M059J (cell line): ENCODE measurements around the gene STXBP6. TPM values are rescaled to one million over a fixed set of nuclear protein-coding genes. Genes with fewer than 3 reads are reported as not detected.

ENCODE experiments used
- DNase-seq: peaks from one replicate; pipeline ENCODE4 v3.0.0-alpha.2; 2012; ENCODE audit warnings: low read depth
- total RNA-seq: library from RNA; depleted of rRNA; stranded (reverse); fragments of >200 nt; shearing (Covaris generic); gene quantifications from 2 replicates; pipeline ENCODE4 v1.2.3, GENCODE V29; 2014

Gene STXBP6
- total RNA-seq, 1 experiment from 2014 or later, result not detected

GRCh38 chr14:25052385-25052784 is 2.4 kb upstream of the STXBP6 start:
- no peak for DNase-seq

- DNase-seq, result peak; percentile 41
These were observed 563 bp upstream of the STXBP6 start for GRCh38 chr14:25050269-25051150.

- no peak for DNase-seq
These were observed 817 bp downstream of the STXBP6 start for GRCh38 chr14:25049093-25049567.

- peak; percentile 24 for DNase-seq
These were observed 1.6 kb downstream of the STXBP6 start for GRCh38 chr14:25048170-25049016.

GRCh38 chr14:25046301-25046943 is 3.5 kb downstream of the STXBP6 start:
- DNase-seq, result no peak

- no peak for DNase-seq
These were observed 5.7 kb downstream of the STXBP6 start for GRCh38 chr14:25044106-25044698.

- peak; percentile 3 for DNase-seq
These were observed 7.3 kb downstream of the STXBP6 start for GRCh38 chr14:25042362-25043299.

- DNase-seq, result peak; percentile 1
These were observed 8.0 kb downstream of the STXBP6 start for GRCh38 chr14:25041898-25042297.

GRCh38 chr14:25041484-25041883 is 8.5 kb downstream of the STXBP6 start:
- DNase-seq, result no peak

- DNase-seq, result no peak
These were observed 10.0 kb downstream of the STXBP6 start for GRCh38 chr14:25039933-25040332.

GRCh38 chr14:25038044-25038668 is 11.8 kb downstream of the STXBP6 start:
- DNase-seq, result no peak

- DNase-seq, result no peak
These were observed 12.9 kb downstream of the STXBP6 start for GRCh38 chr14:25037032-25037431.

- no peak for DNase-seq
These were observed 14.9 kb downstream of the STXBP6 start for GRCh38 chr14:25034803-25035681.

- DNase-seq, result no peak
These were observed 16.6 kb downstream of the STXBP6 start for GRCh38 chr14:25033358-25033757.

GRCh38 chr14:25032092-25032784 is 17.7 kb downstream of the STXBP6 start:
- no peak for DNase-seq

- no peak for DNase-seq
These were observed 23.3 kb downstream of the STXBP6 start for GRCh38 chr14:25026476-25027137.

GRCh38 chr14:25019892-25020291 is 30.1 kb downstream of the STXBP6 start:
- no peak for DNase-seq

- DNase-seq, result no peak
These were observed 32.4 kb downstream of the STXBP6 start for GRCh38 chr14:25017562-25017961.
